ENCODE measurements around the gene MLST8.
A peak's percentile ranks its signal among the peaks of the same experiment; 100 is the strongest.

- TF ChIP-seq POLR2A (IDR thresholded peaks at IDR 0.05; ENCODE audit: low read depth, low read length): no peak
- peak; percentile 25; the same call in 1 of the 2 replicates for TF ChIP-seq POLR2AphosphoS5 (IDR thresholded peaks at IDR 0.05; ENCODE audit: low read depth, low read length)
Measured at GRCh38 chr16:2233872-2234812, 28.9 kb downstream of the MLST8 start.
